T-helper 17 cell (primary cell): ENCODE measurements around the gene CDK6. TPM values are rescaled to one million over a fixed set of nuclear protein-coding genes. Genes with fewer than 3 reads are reported as not detected.

Experiments used
- ATAC-seq: fragments of 150-1000 bp; cut with Tn5 transposase; 2 replicates; pipeline ENCODE4 v1.10.0; 2021; ENCODE audit warnings: mild to moderate bottlenecking, moderate library complexity
- DNase-seq, 3 donors: peaks; one replicate each; pipeline versions ENCODE4 v3.0.0 to v3.0.0-alpha.2; 2020 to 2021
- H3K9me3 ChIP-seq: one replicate; pipeline ENCODE4 v1.7.0; 2013; ENCODE audit warnings: low read length, mild to moderate bottlenecking; ENCODE audit not compliant: control insufficient read depth, poor library complexity, severe bottlenecking
- H3K27ac Mint-ChIP-seq: one replicate; pipeline ENCODE4 v1.8.0; 2022; ENCODE audit warnings: mild to moderate bottlenecking, moderate library complexity, mixed read lengths
- H3K27me3 Mint-ChIP-seq: one replicate; pipeline ENCODE4 v1.8.0; 2022; ENCODE audit warnings: mixed read lengths
- H3K36me3 Mint-ChIP-seq: one replicate; pipeline ENCODE4 v1.8.0; 2022; ENCODE audit warnings: low read depth, mixed read lengths
- H3K4me1 Mint-ChIP-seq: one replicate; pipeline ENCODE4 v1.8.0; 2022; ENCODE audit warnings: mild to moderate bottlenecking, mixed read lengths
- H3K4me3 Mint-ChIP-seq: one replicate; pipeline ENCODE4 v1.8.0; 2022; ENCODE audit warnings: mild to moderate bottlenecking, moderate library complexity, mixed read lengths
- total RNA-seq, 4 donors: library from RNA in 2 of 4; stranded (reverse) in 2 of 4; gene quantifications; one replicate each; pipeline ENCODE4 v1.2.3 and lab custom pipeline; 2022 to 2026

CDK6 gene
- total RNA-seq, 2 donors from 2014 or later, result 61.5 to 63.7 TPM

- no peaks in the 10 kb centered on the region for H3K36me3 Mint-ChIP-seq
- no peak overlapping the region for H3K27ac Mint-ChIP-seq
- H3K9me3 ChIP-seq, result no peaks in the 10 kb centered on the region
- peaks cover 3% of the 10 kb centered on the region for H3K4me1 Mint-ChIP-seq
- DNase-seq, result no peak
- no peak overlapping the region for H3K4me3 Mint-ChIP-seq
- H3K27me3 Mint-ChIP-seq, result no peaks in the 10 kb centered on the region
- ATAC-seq, result no peak
Observed at GRCh38 chr7:92594746-92595145, 241.6 kb downstream of the CDK6 start.

DNA sequence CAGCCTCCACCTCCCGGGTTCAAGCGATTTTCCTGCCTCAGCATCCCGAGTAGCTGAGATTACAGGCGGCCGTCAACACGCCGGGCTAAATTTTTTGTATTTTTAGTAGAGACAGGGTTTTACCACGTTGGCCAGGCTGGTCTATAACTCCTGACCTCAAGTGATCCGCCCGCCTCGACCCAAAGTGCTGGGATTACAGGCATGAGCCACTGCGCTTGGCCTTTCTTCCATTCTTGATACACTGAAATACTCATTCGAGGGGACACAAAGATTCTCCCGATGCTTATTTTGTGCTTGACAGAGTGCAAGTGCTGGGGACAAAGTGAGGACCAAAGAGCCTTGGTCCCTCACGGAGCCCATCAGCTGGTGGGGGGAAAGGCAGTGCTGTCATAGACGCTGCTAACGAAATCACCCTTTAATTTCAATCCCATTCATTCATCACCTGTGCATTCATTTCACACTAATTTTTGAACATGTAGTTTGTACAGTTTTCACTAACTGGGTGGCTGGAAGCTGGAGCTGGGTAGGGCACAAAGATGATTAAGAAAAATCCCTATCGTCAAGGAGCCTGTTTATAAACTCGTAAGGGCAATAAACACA, 245.6 kb downstream of the CDK6 start:
- H3K9me3 ChIP-seq, result no peaks in the 10 kb centered on the region
- Mint-ChIP-seq H3K4me1 (peaks cover 29% of the 10 kb centered on the region), H3K27ac (peak overlapping the region; percentile 98)

GRCh38 chr7:92589056-92589455, 247.3 kb downstream of the CDK6 start:
- H3K9me3 ChIP-seq, result no peaks in the 10 kb centered on the region
- ATAC-seq (no peak), DNase-seq (no peak)
- Mint-ChIP-seq H3K4me1 (peaks cover 35% of the 10 kb centered on the region), H3K27me3 (no peaks in the 10 kb centered on the region), H3K36me3 (no peaks in the 10 kb centered on the region), H3K27ac (peak overlapping the region; percentile 98), H3K4me3 (peak overlapping the region; percentile 95)

More for the DNA sequence above, 245.6 kb downstream of the CDK6 start:
- no peak for ATAC-seq
- Mint-ChIP-seq H3K27me3 (no peaks in the 10 kb centered on the region), H3K4me3 (peak overlapping the region; percentile 95), H3K36me3 (no peaks in the 10 kb centered on the region)
- DNase-seq, result no peak

DNA sequence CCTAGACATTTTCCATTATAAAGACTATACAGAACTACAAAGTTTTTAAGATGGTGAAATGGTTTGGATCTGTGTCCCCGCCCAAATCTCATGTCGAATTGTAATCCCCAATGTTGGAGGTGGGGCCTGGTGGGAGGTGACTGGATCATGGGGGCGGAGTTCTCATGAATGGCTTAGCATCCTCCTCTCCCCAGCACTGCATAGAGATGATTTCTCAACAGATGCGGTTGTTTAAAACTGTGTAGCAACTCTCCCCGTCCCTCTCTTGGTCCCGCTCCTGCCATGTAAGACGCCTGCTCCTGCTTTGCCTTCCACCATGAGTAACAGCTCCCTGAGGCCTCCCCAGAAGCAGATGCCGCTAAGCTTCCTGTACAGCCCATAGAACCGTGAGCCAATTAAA, 247.8 kb downstream of the CDK6 start:
- no peaks in the 10 kb centered on the region for H3K9me3 ChIP-seq
- Mint-ChIP-seq H3K4me1 (peaks cover 35% of the 10 kb centered on the region), H3K36me3 (no peaks in the 10 kb centered on the region), H3K27ac (peak overlapping the region; percentile 98), H3K27me3 (no peaks in the 10 kb centered on the region), H3K4me3 (peak overlapping the region; percentile 95)
- DNase-seq (no peak), ATAC-seq (no peak)

- no peak overlapping the region for H3K4me3 Mint-ChIP-seq
- no peak overlapping the region for H3K27ac Mint-ChIP-seq
- no peak for ATAC-seq
- H3K4me1 Mint-ChIP-seq, result peaks cover 42% of the 10 kb centered on the region
- H3K36me3 Mint-ChIP-seq, result no peaks in the 10 kb centered on the region
- no peak for DNase-seq
- no peaks in the 10 kb centered on the region for H3K27me3 Mint-ChIP-seq
- H3K9me3 ChIP-seq, result no peaks in the 10 kb centered on the region
Observed at GRCh38 chr7:92586841-92587240, 249.5 kb downstream of the CDK6 start.

GRCh38 chr7:92586403-92586802, 250.0 kb downstream of the CDK6 start:
- Mint-ChIP-seq H3K36me3 (no peaks in the 10 kb centered on the region), H3K27ac (no peak overlapping the region), H3K27me3 (no peaks in the 10 kb centered on the region), H3K4me1 (peaks cover 42% of the 10 kb centered on the region), H3K4me3 (no peak overlapping the region)
- DNase-seq, result no peak
- H3K9me3 ChIP-seq, result no peaks in the 10 kb centered on the region
- ATAC-seq, result no peak

DNA sequence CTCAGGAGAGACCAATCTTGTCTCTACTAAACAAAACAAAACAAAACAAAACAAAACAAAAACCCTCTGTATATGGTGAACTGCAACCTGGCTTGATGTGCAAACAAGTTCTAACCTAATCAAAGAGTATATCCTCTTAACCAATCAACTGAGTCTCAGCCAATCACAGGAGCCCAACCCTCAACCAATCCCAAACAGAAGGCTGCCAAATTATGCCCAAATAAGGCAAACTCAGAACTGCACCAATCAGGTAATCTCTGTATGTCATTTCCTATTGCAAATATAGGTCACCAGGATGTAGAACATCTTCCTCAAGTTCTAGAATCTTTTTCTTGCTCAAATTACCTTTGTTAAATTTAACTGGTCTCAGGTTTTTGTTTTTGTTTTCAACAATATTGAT, 251.4 kb downstream of the CDK6 start:
- no peaks in the 10 kb centered on the region for H3K27me3 Mint-ChIP-seq
- no peak overlapping the region for H3K4me3 Mint-ChIP-seq
- peak; percentile 47 for ATAC-seq

DNA sequence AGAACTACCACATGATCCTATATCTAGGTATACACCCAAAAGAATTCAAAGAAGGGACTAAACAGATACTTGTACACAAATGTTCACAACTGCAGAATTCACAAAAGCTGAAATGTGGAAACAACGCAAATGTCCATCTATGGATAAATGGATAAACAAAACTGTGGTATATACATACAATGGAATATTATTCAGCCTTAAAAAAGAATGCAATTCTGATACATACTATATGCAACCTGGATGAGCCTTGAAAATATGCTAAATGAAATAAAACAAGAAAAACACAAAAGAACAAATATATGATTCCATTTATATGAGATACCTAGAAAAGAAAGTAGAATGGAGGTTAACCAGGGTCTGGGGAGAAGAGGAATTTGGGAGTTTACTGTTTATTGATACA, 253.4 kb downstream of the CDK6 start:
- Mint-ChIP-seq H3K36me3 (peaks cover 5% of the 10 kb centered on the region), H3K4me1 (peaks cover 31% of the 10 kb centered on the region), H3K27me3 (no peaks in the 10 kb centered on the region), H3K27ac (peak overlapping the region; percentile 12), H3K4me3 (no peak overlapping the region)
- DNase-seq (no peak), ATAC-seq (no peak)
- H3K9me3 ChIP-seq, result no peaks in the 10 kb centered on the region

More for the DNA sequence above, 251.4 kb downstream of the CDK6 start:
- H3K9me3 ChIP-seq, result no peaks in the 10 kb centered on the region
- Mint-ChIP-seq H3K4me1 (peaks cover 42% of the 10 kb centered on the region), H3K36me3 (peaks cover 2% of the 10 kb centered on the region), H3K27ac (peak overlapping the region; percentile 49)
- DNase-seq, result no peak

DNA sequence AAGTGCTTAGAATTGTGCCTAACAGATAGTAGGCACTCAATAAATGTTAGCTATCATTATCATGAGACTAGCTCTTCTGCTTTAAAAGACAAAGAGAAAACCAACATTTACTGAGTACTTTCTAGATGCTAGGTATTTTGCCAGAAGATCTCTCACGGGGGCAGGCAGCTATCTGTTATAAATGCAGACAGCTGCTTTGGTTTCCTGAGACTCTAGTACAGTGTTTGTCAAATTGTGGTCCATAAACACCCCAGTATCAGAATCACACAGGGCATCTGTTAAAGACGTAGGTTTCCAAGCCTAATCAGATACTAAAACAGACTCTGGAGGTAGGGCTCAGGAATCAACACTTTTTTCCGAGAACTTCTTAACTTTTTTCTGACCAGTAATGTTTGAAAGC, 260.1 kb downstream of the CDK6 start:
- no peak for DNase-seq
- Mint-ChIP-seq H3K36me3 (peaks cover 8% of the 10 kb centered on the region), H3K27me3 (no peaks in the 10 kb centered on the region), H3K4me1 (peaks cover 11% of the 10 kb centered on the region), H3K4me3 (no peak overlapping the region), H3K27ac (no peak overlapping the region)
- H3K9me3 ChIP-seq, result no peaks in the 10 kb centered on the region
- ATAC-seq, result no peak

DNA sequence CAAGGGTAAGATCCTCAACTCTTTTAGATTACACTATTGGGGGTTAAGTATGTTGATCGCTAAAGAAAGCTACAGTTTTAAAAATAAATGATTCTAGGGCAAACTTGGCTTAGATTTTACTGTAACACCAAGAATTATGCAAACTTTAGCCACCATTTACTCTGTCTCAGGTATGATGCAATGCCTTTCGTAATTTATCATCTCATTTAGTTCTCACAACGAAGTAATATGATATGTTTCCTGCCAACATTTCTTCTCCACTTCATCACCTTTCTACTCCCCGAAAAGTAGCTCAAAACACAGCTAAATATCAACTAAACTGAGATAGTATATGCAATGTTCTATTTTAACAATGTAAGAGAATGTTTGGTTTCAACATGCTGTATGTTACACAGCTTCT, 267.2 kb downstream of the CDK6 start:
- DNase-seq, result no peak
- H3K27ac Mint-ChIP-seq, result no peak overlapping the region
- no peak overlapping the region for H3K4me3 Mint-ChIP-seq
- no peak for ATAC-seq
- H3K9me3 ChIP-seq, result no peaks in the 10 kb centered on the region
- H3K27me3 Mint-ChIP-seq, result no peaks in the 10 kb centered on the region
- H3K4me1 Mint-ChIP-seq, result peaks cover 8% of the 10 kb centered on the region
- H3K36me3 Mint-ChIP-seq, result peaks cover 8% of the 10 kb centered on the region

- ATAC-seq, result no peak
- no peak for DNase-seq
- H3K9me3 ChIP-seq, result no peaks in the 10 kb centered on the region
- H3K4me1 Mint-ChIP-seq, result peaks cover 16% of the 10 kb centered on the region
- no peak overlapping the region for H3K4me3 Mint-ChIP-seq
- no peaks in the 10 kb centered on the region for H3K27me3 Mint-ChIP-seq
- H3K36me3 Mint-ChIP-seq, result peaks cover 13% of the 10 kb centered on the region
- H3K27ac Mint-ChIP-seq, result no peak overlapping the region
Observed at GRCh38 chr7:92567460-92567859, 268.9 kb downstream of the CDK6 start.

DNA sequence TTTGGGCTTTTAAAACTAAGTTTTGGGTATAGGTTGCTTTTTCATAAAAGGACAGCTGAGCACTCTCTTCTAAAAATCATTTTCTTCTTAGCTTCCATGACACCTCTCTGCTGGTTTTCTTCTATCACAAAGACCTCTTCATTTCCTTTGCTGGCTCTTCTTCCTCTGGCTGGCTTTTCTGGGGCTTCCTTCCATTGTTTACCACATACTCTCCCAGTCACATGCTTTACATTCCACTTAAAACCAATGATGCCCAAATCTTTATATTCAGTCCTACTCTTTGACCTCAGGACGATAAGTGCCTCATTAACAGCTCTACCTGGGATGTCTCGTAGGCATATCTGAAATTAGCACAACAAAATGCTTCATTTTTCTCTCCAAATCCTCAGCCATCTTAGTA, 273.0 kb downstream of the CDK6 start:
- Mint-ChIP-seq H3K27me3 (no peaks in the 10 kb centered on the region), H3K4me3 (no peak overlapping the region), H3K36me3 (peaks cover 7% of the 10 kb centered on the region), H3K4me1 (peaks cover 10% of the 10 kb centered on the region), H3K27ac (peak overlapping the region; percentile 60)
- ATAC-seq (no peak), DNase-seq (no peak)
- H3K9me3 ChIP-seq, result no peaks in the 10 kb centered on the region

DNA sequence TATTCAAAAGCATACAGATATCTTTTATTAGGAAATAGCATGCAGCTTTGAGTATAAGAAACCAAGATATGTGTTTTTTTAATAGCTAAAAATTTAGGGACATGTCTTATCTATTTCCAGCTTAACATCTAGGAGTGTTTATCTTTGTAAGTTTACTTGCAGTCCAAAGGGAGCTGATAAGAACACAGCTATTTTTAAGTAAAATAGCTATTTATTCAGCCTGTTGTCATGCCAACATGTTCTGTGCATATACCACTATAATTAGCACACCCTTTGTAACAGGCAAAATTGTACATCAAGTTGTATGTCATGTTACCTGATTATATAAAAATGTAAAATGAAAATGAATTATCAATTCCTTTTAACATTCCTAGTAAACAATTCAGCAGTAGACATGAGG, 275.8 kb downstream of the CDK6 start:
- H3K36me3 Mint-ChIP-seq, result peaks cover 7% of the 10 kb centered on the region

DNA sequence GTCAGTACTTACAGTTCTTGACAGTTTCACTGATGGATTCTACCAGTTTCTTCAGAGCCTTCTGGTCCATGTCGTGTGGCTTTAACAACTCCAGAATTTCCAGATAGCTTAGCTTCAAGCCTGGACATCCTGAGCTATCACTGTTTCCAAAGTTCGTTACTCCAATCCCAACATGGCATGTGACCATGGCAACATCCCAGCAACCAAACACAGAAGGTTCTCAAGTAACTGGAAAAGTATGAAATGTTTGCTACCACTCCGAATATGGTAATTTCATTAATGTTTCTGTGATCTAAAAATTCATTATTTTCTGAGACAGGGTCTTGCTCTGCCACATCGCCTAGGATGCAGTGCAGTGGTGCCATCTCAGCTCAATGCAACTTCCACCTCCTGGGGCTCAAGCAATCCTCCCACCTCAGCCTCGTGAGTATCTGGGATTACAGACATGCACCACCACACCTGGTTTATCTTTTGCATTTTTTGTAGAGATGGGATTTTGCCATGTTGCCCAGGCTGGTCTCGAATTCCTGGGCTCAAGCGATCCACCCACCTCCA, 278.5 kb downstream of the CDK6 start:
- no peaks in the 10 kb centered on the region for H3K27me3 Mint-ChIP-seq

More for the DNA sequence above, 275.8 kb downstream of the CDK6 start:
- Mint-ChIP-seq H3K27me3 (no peaks in the 10 kb centered on the region), H3K4me1 (peaks cover 10% of the 10 kb centered on the region), H3K27ac (no peak overlapping the region), H3K4me3 (no peak overlapping the region)
- DNase-seq (no peak), ATAC-seq (no peak)
- no peaks in the 10 kb centered on the region for H3K9me3 ChIP-seq

More for the DNA sequence above, 278.5 kb downstream of the CDK6 start:
- Mint-ChIP-seq H3K4me1 (peaks cover 1% of the 10 kb centered on the region), H3K36me3 (no peaks in the 10 kb centered on the region), H3K4me3 (peak overlapping the region; percentile 25), H3K27ac (peak overlapping the region; percentile 79)
- no peaks in the 10 kb centered on the region for H3K9me3 ChIP-seq
- DNase-seq (no peak), ATAC-seq (no peak)
